ENCODE results near the gene ARHGAP32.

Gene ARHGAP32

GRCh38 chr11:129115652-129116586 is 76.2 kb downstream of the ARHGAP32 start:
- DNase-seq (ENCODE audit: low spot score): peak; percentile 17

- no peak for DNase-seq (ENCODE audit: low spot score)
Observed at GRCh38 chr11:129109701-129110100, 82.4 kb downstream of the ARHGAP32 start.

- DNase-seq (ENCODE audit: low spot score): no peak
Observed at GRCh38 chr11:129106788-129107187, 85.3 kb downstream of the ARHGAP32 start.

GRCh38 chr11:129102756-129103155 is 89.4 kb downstream of the ARHGAP32 start:
- no peak for DNase-seq (ENCODE audit: low spot score)

GRCh38 chr11:129102225-129102624 is 89.9 kb downstream of the ARHGAP32 start:
- no peak for DNase-seq (ENCODE audit: low spot score)

GRCh38 chr11:129093283-129093682 is 98.8 kb downstream of the ARHGAP32 start:
- DNase-seq (ENCODE audit: low spot score): no peak

- DNase-seq (ENCODE audit: low spot score): no peak
Observed at GRCh38 chr11:129090056-129090455, 102.1 kb downstream of the ARHGAP32 start.

GRCh38 chr11:129089279-129089678 is 102.8 kb downstream of the ARHGAP32 start:
- no peak for DNase-seq (ENCODE audit: low spot score)

- no peak for DNase-seq (ENCODE audit: low spot score)
Observed at GRCh38 chr11:129086976-129087375, 105.1 kb downstream of the ARHGAP32 start.

- DNase-seq (ENCODE audit: low spot score): no peak
Observed at GRCh38 chr11:129077191-129077590, 114.9 kb downstream of the ARHGAP32 start.

- no peak for DNase-seq (ENCODE audit: low spot score)
Observed at GRCh38 chr11:129075757-129076156, 116.4 kb downstream of the ARHGAP32 start.

GRCh38 chr11:129067454-129067853 is 124.7 kb downstream of the ARHGAP32 start:
- DNase-seq (ENCODE audit: low spot score): no peak

GRCh38 chr11:129066229-129066628 is 125.9 kb downstream of the ARHGAP32 start:
- no peak for DNase-seq (ENCODE audit: low spot score)

- DNase-seq (ENCODE audit: low spot score): no peak
Observed at GRCh38 chr11:129063118-129063517, 129.0 kb downstream of the ARHGAP32 start.

GRCh38 chr11:129061492-129062230 is 130.5 kb downstream of the ARHGAP32 start:
- no peak for DNase-seq (ENCODE audit: low spot score)

- DNase-seq (ENCODE audit: low spot score): no peak
Observed at GRCh38 chr11:129056916-129057315, 135.2 kb downstream of the ARHGAP32 start.

GRCh38 chr11:129055196-129055595 is 136.9 kb downstream of the ARHGAP32 start:
- DNase-seq (ENCODE audit: low spot score): no peak

- no peak for DNase-seq (ENCODE audit: low spot score)
Observed at GRCh38 chr11:129048911-129049310, 143.2 kb downstream of the ARHGAP32 start.

GRCh38 chr11:129045150-129045549 is 147.0 kb downstream of the ARHGAP32 start:
- no peak for DNase-seq (ENCODE audit: low spot score)

GRCh38 chr11:129042503-129042902 is 149.6 kb downstream of the ARHGAP32 start:
- DNase-seq (ENCODE audit: low spot score): no peak

GRCh38 chr11:129041611-129042018 is 150.5 kb downstream of the ARHGAP32 start:
- DNase-seq (ENCODE audit: low spot score): no peak

- DNase-seq (ENCODE audit: low spot score): no peak
Observed at GRCh38 chr11:129040934-129041333, 151.2 kb downstream of the ARHGAP32 start.

GRCh38 chr11:129035244-129035643 is 156.9 kb downstream of the ARHGAP32 start:
- DNase-seq (ENCODE audit: low spot score): no peak

All from putamen (tissue), 1 donor.